Brain microvascular endothelial cell (primary cell): Measurements from ENCODE around the gene OR10A3.

Experiments
- DNase-seq: peaks from one replicate; pipeline ENCODE4 v3.0.0-alpha.2; 2020
- H3K27ac ChIP-seq: fragments of 250-450 bp; sonication (Bioruptor Pico); 2 replicates; pipeline ENCODE4 v1.5.1; 2020; ENCODE audit warnings: mild to moderate bottlenecking, moderate library complexity
- H3K27me3 ChIP-seq: fragments of 250-450 bp; sonication (Bioruptor Pico); replicated peaks from 2 replicates; pipeline ENCODE4 v1.5.1; 2020; ENCODE audit warnings: mild to moderate bottlenecking
- H3K36me3 ChIP-seq: fragments of 250-450 bp; sonication (Bioruptor Pico); replicated peaks from 2 replicates; pipeline ENCODE4 v1.5.1; 2020; ENCODE audit warnings: mild to moderate bottlenecking
- H3K4me3 ChIP-seq: 2 replicates; pipeline ENCODE4 v1.5.1; 2011; ENCODE audit warnings: low read depth, mild to moderate bottlenecking, control low read depth, low read length, moderate library complexity
- CTCF ChIP-seq: IDR thresholded peaks from 2 replicates; pipeline ENCODE4 v1.5.1; 2011; ENCODE audit warnings: low read depth, mild to moderate bottlenecking, moderate library complexity, low read length, control low read depth, inconsistent platforms; ENCODE audit errors: missing control alignments
- in situ Hi-C: cut with HindIII; loops from 2 replicates; pipeline ENCODE4 v1.10.0; 2017; ENCODE audit warnings: low sequenced_read_pairs, low pct_ligation_motif_present

The OR10A3 gene

DNA sequence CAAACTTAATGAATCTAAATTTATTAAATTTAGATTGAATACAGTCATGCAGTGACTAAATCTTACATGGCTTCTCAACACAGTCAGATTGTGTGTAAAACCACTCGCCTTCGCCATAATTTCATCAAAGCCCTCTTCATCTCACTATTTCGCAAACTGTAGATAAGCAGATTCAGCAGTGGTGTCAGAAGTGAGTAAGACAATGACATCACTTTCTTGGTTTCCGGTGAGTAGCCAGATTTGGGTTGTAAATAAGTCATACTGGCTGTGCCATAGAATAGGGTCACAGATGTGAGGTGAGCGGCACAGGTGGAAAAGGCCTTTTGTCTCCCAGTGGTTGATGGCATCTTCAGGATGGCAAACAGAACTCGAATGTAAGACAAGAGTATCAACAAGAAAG, 13.9 kb downstream of the OR10A3 start:
- Histone ChIP-seq H3K36me3 (no peaks in the 10 kb centered on the region), H3K27me3 (no peaks in the 10 kb centered on the region), H3K27ac (no peak overlapping the region), H3K4me3 (no peak overlapping the region)
- TF ChIP-seq CTCF, result no peak
- in situ Hi-C loops, result no loop called here
- DNase-seq, result peak; percentile 24

DNA sequence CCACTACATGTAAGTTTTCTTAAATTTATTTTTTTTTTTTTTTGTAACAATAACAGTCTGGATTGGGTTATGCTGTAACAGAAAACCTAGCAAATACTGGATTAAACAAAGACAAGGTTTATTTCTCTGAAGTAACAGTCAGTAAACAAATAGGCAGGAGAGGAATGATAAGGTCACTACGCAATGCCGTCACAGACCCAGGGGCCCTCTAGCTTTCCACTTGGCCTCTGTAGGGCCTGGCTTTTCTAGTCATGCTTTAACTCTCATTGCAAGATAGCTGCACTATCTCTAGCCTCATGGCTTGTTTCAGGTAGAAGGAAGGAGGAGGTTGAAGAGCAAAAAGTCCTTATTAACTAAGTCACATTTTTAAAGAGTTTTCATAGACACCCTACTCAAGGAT, 17.0 kb downstream of the OR10A3 start:
- Histone ChIP-seq H3K27ac (no peak overlapping the region), H3K4me3 (no peak overlapping the region), H3K36me3 (no peaks in the 10 kb centered on the region), H3K27me3 (no peaks in the 10 kb centered on the region)
- in situ Hi-C loops, result no loop called here
- no peak for DNase-seq
- no peak for TF ChIP-seq CTCF

- H3K27ac ChIP-seq, result no peak overlapping the region
- no peak for TF ChIP-seq CTCF
- no peak for DNase-seq
- H3K36me3 ChIP-seq, result no peaks in the 10 kb centered on the region
- H3K27me3 ChIP-seq, result no peaks in the 10 kb centered on the region
- no peak overlapping the region for H3K4me3 ChIP-seq
- in situ Hi-C loops, result no loop called here
These were observed 23.4 kb downstream of the OR10A3 start for GRCh38 chr11:7918141-7918540.

DNA sequence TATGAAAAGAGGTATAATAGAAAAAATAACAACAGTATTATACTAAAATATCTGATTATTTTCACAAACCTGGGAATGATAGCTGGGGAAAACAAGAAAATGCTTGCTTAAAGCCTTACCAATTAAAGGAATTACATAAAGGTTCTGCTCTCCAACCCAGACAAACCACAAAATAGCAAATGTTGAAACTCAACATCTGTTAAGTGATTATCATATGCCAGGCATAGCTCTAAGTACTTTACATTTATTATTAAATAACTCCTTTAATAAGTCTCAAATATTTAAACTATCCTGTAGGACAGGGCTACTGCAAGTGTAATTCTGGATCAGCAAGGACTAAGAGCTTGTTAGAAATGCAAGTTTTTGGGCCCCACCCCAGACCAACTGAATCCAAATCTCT, 30.5 kb downstream of the OR10A3 start:
- DNase-seq, result no peak
- no peak for TF ChIP-seq CTCF
- no peak overlapping the region for H3K4me3 ChIP-seq
- H3K27ac ChIP-seq, result no peak overlapping the region
- no peaks in the 10 kb centered on the region for H3K27me3 ChIP-seq
- in situ Hi-C loops, result no loop called here
- H3K36me3 ChIP-seq, result no peaks in the 10 kb centered on the region

GRCh38 chr11:7910286-7910788, 31.2 kb downstream of the OR10A3 start:
- Histone ChIP-seq H3K4me3 (no peak overlapping the region), H3K36me3 (no peaks in the 10 kb centered on the region), H3K27me3 (no peaks in the 10 kb centered on the region), H3K27ac (no peak overlapping the region)
- no peak for DNase-seq
- in situ Hi-C loops, result no loop called here
- no peak for TF ChIP-seq CTCF

DNA sequence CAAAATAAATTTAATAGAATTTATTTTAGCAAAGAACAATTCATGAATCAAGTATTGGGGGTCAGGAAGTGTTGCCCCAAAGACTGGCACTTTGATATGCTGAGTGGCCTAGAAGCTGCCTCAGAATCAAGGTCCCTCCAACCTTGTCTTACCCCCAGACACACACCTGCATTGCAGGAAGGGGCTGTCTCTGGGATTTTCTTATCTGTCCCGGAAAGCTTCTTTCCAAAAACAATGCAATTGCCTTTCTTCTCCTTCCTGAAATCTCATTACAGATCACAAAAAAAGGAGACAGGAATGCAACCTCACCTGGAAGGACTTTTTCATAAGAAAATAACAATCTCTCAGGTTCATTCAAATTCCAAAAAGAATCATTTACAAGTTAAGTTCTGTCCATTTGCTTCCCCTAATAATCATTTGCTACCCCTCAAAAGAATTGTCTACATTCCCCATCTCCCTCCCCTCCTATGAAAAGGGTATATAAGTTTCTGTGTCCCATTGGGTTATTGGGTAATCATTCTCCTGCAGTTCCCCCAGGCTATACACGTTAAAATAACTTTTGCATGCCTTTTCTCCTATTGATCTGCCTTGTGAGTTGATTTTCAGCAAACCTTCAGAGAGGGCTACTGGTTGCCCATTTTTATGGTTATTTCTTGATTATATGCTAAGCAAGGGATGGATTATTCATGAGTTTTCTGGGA, 31.8 kb downstream of the OR10A3 start:
- no peaks in the 10 kb centered on the region for H3K27me3 ChIP-seq
- H3K27ac ChIP-seq, result no peak overlapping the region
- in situ Hi-C loops, result no loop called here
- DNase-seq, result no peak
- H3K36me3 ChIP-seq, result no peaks in the 10 kb centered on the region
- TF ChIP-seq CTCF, result no peak
- no peak overlapping the region for H3K4me3 ChIP-seq
